H1 (cell line): ENCODE data around the gene UTP14C. TPM values are rescaled to one million over a fixed set of nuclear protein-coding genes. Genes with fewer than 3 reads are reported as not detected.

Experiments used
- MAX ChIP-seq: IDR thresholded peaks from 2 replicates; pipeline ENCODE4 v1.6.1; 2012; ENCODE audit warnings: inconsistent platforms
- NRF1 ChIP-seq: IDR thresholded peaks from 2 replicates; pipeline ENCODE4 v1.6.1; 2011; ENCODE audit warnings: mild to moderate bottlenecking, low read depth, low read length, improper control_type of control experiment
- ZNF274 ChIP-seq: IDR thresholded peaks from 2 replicates; pipeline ENCODE4 v1.7.0; 2012; ENCODE audit warnings: low read length, borderline replicate concordance; ENCODE audit errors: extremely low read depth
- polyA plus RNA-seq, 7 experiments: library from polyadenylated mRNA; depleted of rRNA in 3 of 7; stranded (reverse) in 5 of 7; unstranded in 2 of 7; fragments of >200 nt in 5 of 7; fragments of 200-250 nt in 2 of 7; gene quantifications; 1 replicate in 5 of 7; 2 replicates in 1 of 7; 4 replicates in 1 of 7; pipeline versions ENCODE4 v1.2.1 to v1.2.3, GENCODE V29; 2011 to 2013; ENCODE audit warnings: missing spikeins in 2 of 7, mixed read lengths in 2 of 7
- total RNA-seq: library from RNA; stranded (reverse); fragmentation: NEBNext Ultra II Directional; extraction: Animal tissue kit (Norgen Biotek cat#: 25700); gene quantifications from 2 replicates; pipeline ENCODE4 v1.2.1, GENCODE V29; 2021
- TF ChIP-seq, protein P1 (sequence below): fragments of 300-600 bp; sonication (generic); IDR thresholded peaks from 2 replicates; pipeline ENCODE4 v1.7.1; 2012; ENCODE audit warnings: low read length, moderate library complexity, mild to moderate bottlenecking, inconsistent platforms; ENCODE audit not compliant: insufficient replicate concordance

UTP14C gene
- total and polyA plus RNA-seq, 2 of the 8 experiments (the other 6 are each of a cell fraction or from before 2014, with no cell fraction given), result 6.8 to 22.7 TPM

DNA sequence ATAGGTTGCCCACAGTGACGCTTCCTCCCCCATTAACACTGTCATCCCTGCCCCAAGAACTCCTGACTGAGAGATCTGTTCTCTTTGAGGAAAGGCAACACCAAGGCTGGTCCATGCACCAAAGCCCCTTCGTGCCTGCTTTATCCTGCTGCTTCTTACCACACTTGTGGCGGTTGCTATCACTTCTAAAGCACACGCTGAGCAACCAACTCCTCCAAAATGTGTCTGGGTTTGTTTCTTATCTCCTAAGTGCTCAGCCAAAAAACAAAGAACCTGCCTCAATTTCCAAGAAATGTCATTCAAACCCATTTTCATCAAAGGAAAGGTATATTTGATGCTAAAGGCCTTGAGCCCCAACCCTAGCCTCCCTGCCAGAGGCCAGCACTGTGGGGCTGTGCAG, 27.9 kb upstream of the UTP14C start (continued):
- TF ChIP-seq, protein P1, sequence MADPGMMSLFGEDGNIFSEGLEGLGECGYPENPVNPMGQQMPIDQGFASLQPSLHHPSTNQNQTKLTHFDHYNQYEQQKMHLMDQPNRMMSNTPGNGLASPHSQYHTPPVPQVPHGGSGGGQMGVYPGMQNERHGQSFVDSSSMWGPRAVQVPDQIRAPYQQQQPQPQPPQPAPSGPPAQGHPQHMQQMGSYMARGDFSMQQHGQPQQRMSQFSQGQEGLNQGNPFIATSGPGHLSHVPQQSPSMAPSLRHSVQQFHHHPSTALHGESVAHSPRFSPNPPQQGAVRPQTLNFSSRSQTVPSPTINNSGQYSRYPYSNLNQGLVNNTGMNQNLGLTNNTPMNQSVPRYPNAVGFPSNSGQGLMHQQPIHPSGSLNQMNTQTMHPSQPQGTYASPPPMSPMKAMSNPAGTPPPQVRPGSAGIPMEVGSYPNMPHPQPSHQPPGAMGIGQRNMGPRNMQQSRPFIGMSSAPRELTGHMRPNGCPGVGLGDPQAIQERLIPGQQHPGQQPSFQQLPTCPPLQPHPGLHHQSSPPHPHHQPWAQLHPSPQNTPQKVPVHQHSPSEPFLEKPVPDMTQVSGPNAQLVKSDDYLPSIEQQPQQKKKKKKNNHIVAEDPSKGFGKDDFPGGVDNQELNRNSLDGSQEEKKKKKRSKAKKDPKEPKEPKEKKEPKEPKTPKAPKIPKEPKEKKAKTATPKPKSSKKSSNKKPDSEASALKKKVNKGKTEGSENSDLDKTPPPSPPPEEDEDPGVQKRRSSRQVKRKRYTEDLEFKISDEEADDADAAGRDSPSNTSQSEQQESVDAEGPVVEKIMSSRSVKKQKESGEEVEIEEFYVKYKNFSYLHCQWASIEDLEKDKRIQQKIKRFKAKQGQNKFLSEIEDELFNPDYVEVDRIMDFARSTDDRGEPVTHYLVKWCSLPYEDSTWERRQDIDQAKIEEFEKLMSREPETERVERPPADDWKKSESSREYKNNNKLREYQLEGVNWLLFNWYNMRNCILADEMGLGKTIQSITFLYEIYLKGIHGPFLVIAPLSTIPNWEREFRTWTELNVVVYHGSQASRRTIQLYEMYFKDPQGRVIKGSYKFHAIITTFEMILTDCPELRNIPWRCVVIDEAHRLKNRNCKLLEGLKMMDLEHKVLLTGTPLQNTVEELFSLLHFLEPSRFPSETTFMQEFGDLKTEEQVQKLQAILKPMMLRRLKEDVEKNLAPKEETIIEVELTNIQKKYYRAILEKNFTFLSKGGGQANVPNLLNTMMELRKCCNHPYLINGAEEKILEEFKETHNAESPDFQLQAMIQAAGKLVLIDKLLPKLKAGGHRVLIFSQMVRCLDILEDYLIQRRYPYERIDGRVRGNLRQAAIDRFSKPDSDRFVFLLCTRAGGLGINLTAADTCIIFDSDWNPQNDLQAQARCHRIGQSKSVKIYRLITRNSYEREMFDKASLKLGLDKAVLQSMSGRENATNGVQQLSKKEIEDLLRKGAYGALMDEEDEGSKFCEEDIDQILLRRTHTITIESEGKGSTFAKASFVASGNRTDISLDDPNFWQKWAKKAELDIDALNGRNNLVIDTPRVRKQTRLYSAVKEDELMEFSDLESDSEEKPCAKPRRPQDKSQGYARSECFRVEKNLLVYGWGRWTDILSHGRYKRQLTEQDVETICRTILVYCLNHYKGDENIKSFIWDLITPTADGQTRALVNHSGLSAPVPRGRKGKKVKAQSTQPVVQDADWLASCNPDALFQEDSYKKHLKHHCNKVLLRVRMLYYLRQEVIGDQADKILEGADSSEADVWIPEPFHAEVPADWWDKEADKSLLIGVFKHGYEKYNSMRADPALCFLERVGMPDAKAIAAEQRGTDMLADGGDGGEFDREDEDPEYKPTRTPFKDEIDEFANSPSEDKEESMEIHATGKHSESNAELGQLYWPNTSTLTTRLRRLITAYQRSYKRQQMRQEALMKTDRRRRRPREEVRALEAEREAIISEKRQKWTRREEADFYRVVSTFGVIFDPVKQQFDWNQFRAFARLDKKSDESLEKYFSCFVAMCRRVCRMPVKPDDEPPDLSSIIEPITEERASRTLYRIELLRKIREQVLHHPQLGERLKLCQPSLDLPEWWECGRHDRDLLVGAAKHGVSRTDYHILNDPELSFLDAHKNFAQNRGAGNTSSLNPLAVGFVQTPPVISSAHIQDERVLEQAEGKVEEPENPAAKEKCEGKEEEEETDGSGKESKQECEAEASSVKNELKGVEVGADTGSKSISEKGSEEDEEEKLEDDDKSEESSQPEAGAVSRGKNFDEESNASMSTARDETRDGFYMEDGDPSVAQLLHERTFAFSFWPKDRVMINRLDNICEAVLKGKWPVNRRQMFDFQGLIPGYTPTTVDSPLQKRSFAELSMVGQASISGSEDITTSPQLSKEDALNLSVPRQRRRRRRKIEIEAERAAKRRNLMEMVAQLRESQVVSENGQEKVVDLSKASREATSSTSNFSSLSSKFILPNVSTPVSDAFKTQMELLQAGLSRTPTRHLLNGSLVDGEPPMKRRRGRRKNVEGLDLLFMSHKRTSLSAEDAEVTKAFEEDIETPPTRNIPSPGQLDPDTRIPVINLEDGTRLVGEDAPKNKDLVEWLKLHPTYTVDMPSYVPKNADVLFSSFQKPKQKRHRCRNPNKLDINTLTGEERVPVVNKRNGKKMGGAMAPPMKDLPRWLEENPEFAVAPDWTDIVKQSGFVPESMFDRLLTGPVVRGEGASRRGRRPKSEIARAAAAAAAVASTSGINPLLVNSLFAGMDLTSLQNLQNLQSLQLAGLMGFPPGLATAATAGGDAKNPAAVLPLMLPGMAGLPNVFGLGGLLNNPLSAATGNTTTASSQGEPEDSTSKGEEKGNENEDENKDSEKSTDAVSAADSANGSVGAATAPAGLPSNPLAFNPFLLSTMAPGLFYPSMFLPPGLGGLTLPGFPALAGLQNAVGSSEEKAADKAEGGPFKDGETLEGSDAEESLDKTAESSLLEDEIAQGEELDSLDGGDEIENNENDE, result no peak
- TF ChIP-seq NRF1 (no peak), ZNF274 (no peak), MAX (no peak)
